H54 (cell line): ENCODE data around the gene PRKCH.
A peak's percentile ranks its signal among the peaks of the same experiment; 100 is the strongest.
"Not testable (repeated sequence)": the region's sequence is repeated elsewhere in the genome, so short reads cannot be mapped to it uniquely, and the experiment has no call there.

Source experiments
- DNase-seq: peaks from one replicate; pipeline ENCODE4 v3.0.0; 2011; ENCODE audit warnings: low spot score, mixed read lengths; ENCODE audit not compliant: insufficient read length
- FAIRE-seq: peaks from 3 replicates; lab custom pipeline; 2011; peaks lifted over from hg19 to GRCh38; lab: Jason Lieb, UNC
- POLR2A ChIP-seq: IDR thresholded peaks from 2 replicates; pipeline ENCODE4 v1.6.1; 2011; ENCODE audit warnings: low read depth, mild to moderate bottlenecking, low read length

PRKCH gene

GRCh38 chr14:61408498-61408897 is 87.1 kb downstream of the PRKCH start:
- DNase-seq (no peak), FAIRE-seq (no peak)
- TF ChIP-seq POLR2A: no peak

DNA sequence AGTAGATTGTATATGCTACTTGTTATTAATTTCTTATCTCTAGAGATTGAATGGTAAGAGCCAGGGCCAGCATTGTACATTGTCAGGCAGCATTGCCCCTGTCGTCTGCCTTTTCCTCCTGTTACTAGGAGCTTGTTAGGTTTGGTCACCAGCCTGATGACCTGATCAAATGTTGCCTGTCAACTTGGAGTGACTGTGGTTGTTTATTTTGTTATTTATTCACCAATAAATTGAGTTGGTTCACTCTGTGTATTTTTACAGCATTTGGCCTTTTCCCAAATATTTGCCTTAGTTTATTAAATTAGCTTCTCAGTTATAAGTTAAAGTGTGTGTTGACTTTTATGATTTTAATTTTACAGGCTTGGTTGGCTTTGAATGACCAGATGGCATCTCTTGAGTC is 88.4 kb downstream of the PRKCH start:
- no peak for TF ChIP-seq POLR2A
- DNase-seq (no peak), FAIRE-seq (no peak)

DNA sequence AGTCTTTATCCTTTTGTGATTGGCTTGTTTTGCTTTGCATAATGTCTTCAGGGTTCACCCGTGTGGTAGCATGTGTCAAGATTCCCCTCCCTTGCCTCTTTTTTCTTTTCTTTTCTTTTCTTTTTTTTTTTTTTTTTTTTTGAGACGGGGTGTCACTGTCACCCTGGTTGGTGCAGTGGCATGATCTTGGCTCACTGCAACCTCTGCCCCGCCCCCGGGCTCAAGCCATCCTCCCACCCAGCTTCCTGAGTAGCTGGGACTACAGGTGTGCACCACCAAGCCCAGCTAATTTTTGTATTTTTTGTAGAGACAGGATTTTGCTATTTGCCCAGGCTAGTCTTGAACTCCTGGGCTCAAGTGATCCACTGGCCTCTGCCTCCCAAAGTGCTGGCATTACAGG is 94.6 kb downstream of the PRKCH start:
- not testable (repeated sequence) for DNase-seq, FAIRE-seq

DNA sequence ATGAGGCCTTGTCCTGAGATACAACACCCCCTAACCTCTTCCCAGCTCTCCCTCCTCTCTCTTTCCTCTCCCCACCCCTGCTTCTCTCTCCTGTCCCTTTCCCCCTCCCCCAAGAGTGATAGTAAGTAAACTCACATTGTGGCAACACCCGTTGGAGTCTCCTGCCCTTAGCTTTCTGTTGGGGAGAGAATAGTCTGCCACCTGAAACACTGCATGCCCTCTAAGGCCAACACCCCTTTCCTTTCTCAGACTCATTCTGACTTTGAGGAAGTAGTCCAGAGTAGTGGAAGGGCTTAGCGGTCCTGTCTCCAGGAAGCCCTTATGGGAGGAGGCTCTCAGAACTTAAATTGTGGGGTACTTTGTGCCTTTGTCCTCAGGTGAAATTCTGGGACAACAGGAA is 95.2 kb downstream of the PRKCH start:
- TF ChIP-seq POLR2A: no peak
- DNase-seq: no peak
- no peak for FAIRE-seq

DNA sequence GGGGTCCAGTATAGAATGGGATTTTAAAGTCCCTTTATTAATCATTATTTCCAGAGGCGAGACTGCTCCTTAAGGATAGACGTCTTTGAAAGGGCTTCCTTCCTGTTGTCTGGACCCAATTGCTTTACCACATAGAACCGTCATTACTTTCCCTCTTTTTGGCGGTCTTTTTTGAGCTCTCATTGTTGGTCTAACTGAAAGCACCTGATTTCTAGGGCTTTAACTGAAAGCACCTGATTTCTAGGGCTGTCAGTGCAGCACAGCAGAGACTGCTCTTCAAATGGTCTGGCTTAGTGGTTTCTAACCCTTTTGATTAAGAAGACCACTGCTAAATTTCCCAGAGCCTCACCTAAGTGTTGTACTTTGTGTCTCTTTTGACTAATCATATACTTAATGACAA is 95.8 kb downstream of the PRKCH start:
- TF ChIP-seq POLR2A: no peak
- FAIRE-seq (no peak), DNase-seq (no peak)

- no peak for TF ChIP-seq POLR2A
- DNase-seq (no peak), FAIRE-seq (no peak)
These were observed 96.6 kb downstream of the PRKCH start for GRCh38 chr14:61417883-61418455.

DNA sequence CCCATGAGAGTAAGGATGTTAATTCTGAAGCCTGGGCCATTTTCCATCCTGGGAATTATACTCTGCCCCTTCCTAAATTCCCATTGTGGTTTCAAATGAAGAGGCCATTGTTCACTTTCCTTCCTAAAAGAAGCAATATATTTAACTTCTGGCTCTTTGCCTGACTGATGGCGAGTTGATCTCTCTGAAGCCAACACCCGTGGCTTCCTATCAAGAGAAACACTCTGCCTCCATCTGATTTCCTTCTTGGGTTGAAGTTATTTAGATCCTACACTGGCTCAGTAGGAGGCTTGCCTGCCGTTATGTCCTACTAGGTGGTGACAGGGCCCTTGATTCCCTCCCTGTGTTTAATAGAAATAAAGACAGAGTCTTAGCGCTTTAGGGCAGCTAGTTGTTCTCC is 97.4 kb downstream of the PRKCH start:
- DNase-seq (no peak), FAIRE-seq (no peak)

GRCh38 chr14:61419201-61419600 is 97.8 kb downstream of the PRKCH start:
- TF ChIP-seq POLR2A: no peak
- FAIRE-seq: no peak
- no peak for DNase-seq

More for the DNA sequence above, 97.4 kb downstream of the PRKCH start:
- no peak for TF ChIP-seq POLR2A

DNA sequence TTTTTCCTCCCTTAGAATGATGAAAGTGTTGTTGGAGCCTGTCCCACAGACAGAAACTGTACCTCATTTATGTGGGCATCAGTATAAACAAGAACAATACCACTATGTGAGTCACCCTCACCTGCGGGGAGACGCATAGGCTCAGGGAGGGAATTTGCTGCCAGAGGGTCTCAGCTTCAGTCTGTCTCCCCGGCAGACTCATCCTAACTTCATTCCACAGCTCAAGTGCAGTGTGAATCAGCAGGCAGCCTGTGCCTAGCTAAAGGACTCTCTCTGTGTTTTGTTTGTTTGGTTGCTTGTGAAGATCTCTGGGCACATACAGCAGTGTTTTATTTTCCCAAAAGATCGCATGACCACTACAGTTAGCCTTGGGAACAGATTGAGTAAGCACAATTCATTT is 98.9 kb downstream of the PRKCH start:
- DNase-seq (peak; percentile 18), FAIRE-seq (peak; percentile 95)
- TF ChIP-seq POLR2A: no peak

- TF ChIP-seq POLR2A: no peak
- FAIRE-seq: no peak
- no peak for DNase-seq
These were observed 100.0 kb downstream of the PRKCH start for GRCh38 chr14:61421212-61421923.

DNA sequence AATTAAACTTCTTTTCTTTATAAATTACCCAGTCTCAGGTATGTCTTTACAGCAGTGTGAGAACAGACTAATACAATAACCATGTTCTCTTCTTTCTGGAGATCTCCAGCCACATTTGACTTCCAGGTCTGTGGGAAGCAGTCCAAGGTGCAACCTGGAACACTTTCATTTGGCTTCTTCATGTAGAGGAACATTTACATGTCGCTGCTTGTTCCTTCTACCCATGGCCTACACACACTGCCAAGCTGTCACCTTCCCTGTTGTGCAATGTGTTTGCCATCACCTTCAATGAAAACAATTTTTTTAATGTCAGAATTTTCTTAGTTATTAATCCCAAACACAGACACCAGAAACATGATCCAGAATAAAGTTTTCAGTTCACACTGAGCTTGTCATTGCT is 104.7 kb downstream of the PRKCH start:
- DNase-seq: no peak
- no peak for TF ChIP-seq POLR2A
- no peak for FAIRE-seq

GRCh38 chr14:61428261-61428660 is 106.9 kb downstream of the PRKCH start:
- DNase-seq (no peak), FAIRE-seq (no peak)
- TF ChIP-seq POLR2A: no peak

DNA sequence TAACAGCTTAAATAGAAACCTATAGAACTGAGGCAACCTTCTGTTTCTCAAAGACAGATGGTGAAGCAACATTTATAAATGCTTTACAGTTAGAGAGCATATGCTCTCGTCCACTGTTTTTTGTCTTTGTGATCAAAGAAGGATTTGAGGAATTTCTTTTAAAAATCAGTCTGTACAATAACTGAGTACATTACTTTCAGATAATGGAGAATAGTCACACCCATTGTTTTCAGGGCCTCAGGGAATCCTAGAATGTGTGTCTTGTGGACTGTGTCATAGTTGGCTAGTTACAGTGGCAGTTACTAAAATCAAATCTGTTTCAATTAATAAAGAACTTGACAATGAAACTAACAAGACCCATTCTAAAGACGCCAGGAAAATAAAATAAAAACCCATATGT is 107.9 kb downstream of the PRKCH start:
- TF ChIP-seq POLR2A: no peak
- no peak for FAIRE-seq
- DNase-seq: no peak

DNA sequence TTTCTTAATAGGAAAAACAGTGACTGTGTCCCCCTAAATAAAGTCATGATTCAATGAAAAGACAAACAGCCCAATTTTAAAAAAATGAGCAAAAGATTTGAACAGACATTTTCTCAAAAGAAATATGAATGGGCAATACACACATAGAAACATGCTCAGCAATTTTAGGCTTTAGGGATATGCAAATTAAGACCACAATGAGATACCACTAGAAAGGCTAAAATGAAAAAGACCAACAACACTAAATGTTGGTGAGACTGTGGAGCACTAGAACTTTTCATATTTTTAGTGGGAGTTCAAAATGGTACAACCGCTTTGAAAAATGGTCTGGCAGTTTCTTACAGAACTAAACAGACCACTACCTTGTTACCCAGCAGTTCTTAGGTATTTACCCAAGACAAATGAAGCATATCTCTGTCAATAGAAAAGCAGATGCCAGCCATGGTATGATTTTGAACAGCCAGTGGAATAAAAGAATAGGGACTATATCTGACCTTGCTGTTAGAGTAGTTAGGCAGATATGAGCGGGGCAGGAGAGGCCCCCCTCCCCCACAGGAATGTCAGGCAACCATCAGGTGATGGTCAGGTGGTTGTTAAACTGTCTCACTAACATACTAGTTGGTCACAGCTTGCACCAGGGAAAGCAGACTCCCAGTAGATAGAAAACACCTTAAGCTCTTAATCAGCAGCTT is 108.8 kb downstream of the PRKCH start:
- FAIRE-seq: no peak
- DNase-seq: no peak
- no peak for TF ChIP-seq POLR2A

DNA sequence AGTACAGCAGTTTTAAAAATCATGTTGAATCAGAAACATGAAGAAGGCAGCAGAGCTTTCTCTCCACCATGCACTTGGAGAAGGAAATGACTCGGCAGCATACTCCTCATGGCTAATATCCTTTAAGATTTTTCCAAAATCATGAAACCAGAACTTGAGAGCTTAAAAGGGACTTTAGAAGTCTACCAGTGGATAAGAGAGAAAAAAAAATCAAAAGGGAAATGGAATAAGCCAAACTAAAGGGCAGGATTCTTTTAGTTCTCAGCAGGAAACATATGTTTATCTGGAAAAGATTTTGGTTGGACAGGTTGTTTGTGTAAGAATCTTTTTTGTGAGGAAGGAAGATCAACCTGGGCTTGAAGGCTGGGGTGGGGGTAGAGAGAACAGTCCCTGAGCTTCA is 111.8 kb downstream of the PRKCH start:
- DNase-seq: no peak
- FAIRE-seq: peak; percentile 64
- no peak for TF ChIP-seq POLR2A
